Measurements from ENCODE around the gene GRM7.

Gene GRM7

GRCh38 chr3:7567160-7567559 lies 706.2 kb downstream of the GRM7 start (continued):
- TF ChIP-seq ZNF366 (tag by site-specific recombination; conservative IDR thresholded peaks at IDR 0.05) = no peak
- no peak for TF ChIP-seq ZNF394 (tag by site-specific recombination; IDR thresholded peaks at IDR 0.05; ENCODE audit: borderline replicate concordance)
- no peak for TF ChIP-seq ZNF335 (tag by site-specific recombination; conservative IDR thresholded peaks at IDR 0.05)
- no peak for TF ChIP-seq ZNF202 (tag by site-specific recombination; IDR thresholded peaks at IDR 0.05; ENCODE audit: borderline replicate concordance)
- TF ChIP-seq ZFP69B (tag by site-specific recombination; IDR thresholded peaks at IDR 0.05) = no peak
- no peak for TF ChIP-seq OVOL3 (tag by site-specific recombination; IDR thresholded peaks at IDR 0.05)
- no peak for TF ChIP-seq ZNF221 (tag by site-specific recombination; IDR thresholded peaks at IDR 0.05; ENCODE audit: borderline replicate concordance)
- no peak for TF ChIP-seq ZNF223 (tag by site-specific recombination; IDR thresholded peaks at IDR 0.05)

- Histone ChIP-seq H3K4me1 (ENCODE audit: control insufficient read depth, insufficient read depth, low read length) (no peaks in the 10 kb centered on the region), H3K36me3 (ENCODE audit: control insufficient read depth in 2 of 2, insufficient read depth in 1 of 2, low read length in 2 of 2) (no peaks in the 10 kb centered on the region), H3K9me3 (ENCODE audit: control insufficient read depth, insufficient read depth, low read depth, low read length) (no peaks in the 10 kb centered on the region), H3K4me3 (ENCODE audit: low read depth, low read length) (no peak overlapping the region), H3K27ac (ENCODE audit: extremely low read depth, low read depth, low read length) (no peak overlapping the region)
- POLR2A ChIA-PET = no interaction called here
- TF ChIP-seq ZNF596 (tag by site-specific recombination; IDR thresholded peaks at IDR 0.05) = no peak
- TF ChIP-seq ZNF239 (tag by site-specific recombination; IDR thresholded peaks at IDR 0.05) = no peak
- TF ChIP-seq ZNF600 (tag by site-specific recombination; IDR thresholded peaks at IDR 0.05) = no peak
- no peak for TF ChIP-seq ZNF530 (tag by site-specific recombination; IDR thresholded peaks at IDR 0.05; ENCODE audit: low read depth)
- no peak for TF ChIP-seq ZSCAN4 (tag by site-specific recombination; IDR thresholded peaks at IDR 0.05)
- no peak for TF ChIP-seq MYNN (tag by site-specific recombination; IDR thresholded peaks at IDR 0.05; ENCODE audit: borderline replicate concordance)
- no peak for TF ChIP-seq RBAK (tag by site-specific recombination; IDR thresholded peaks at IDR 0.05)
- TF ChIP-seq BCL6B (tag by site-specific recombination; IDR thresholded peaks at IDR 0.05) = no peak
- TF ChIP-seq ZNF626 (tag by site-specific recombination; IDR thresholded peaks at IDR 0.05) = no peak
- TF ChIP-seq ZNF585B (tag by site-specific recombination; IDR thresholded peaks at IDR 0.05) = no peak
- no peak for TF ChIP-seq ZNF791 (tag by site-specific recombination; IDR thresholded peaks at IDR 0.05)
- no peak for TF ChIP-seq ZNF785 (tag by site-specific recombination; IDR thresholded peaks at IDR 0.05)
- TF ChIP-seq ZNF692 (tag by site-specific recombination; IDR thresholded peaks at IDR 0.05) = no peak
- TF ChIP-seq ZNF548 (tag by site-specific recombination; IDR thresholded peaks at IDR 0.05) = no peak
- CTCF ChIA-PET = no interaction called here
Observed at GRCh38 chr3:7568526-7569184, 707.7 kb downstream of the GRM7 start.
